ENCODE results near the gene NFKBIE.

- no peak for TF ChIP-seq CTCF (IDR thresholded peaks at IDR 0.05; ENCODE audit: low read depth, low read length)
- no peak for TF ChIP-seq EZH2phosphoT487 (IDR thresholded peaks at IDR 0.05; ENCODE audit: low read depth)
Measured at GRCh38 chr6:44306710-44307109, 41.4 kb upstream of the NFKBIE start.
